Stomach (tissue), 9 donors: ENCODE results near the gene TCF12. TPM values are rescaled to one million over a fixed set of nuclear protein-coding genes. Genes with fewer than 3 reads are reported as not detected.

Source experiments
- DNase-seq, 2 donors: peaks; one replicate each; pipeline versions ENCODE4 v3.0.0 to v3.0.0-alpha.2; 2013 to 2019
- H3K27ac ChIP-seq, 5 donors: fragments of 200-600 bp in 4 of 5; sonication (generic) in 4 of 5; one replicate each; pipeline ENCODE4 v1.5.1; 2013 to 2019; ENCODE audit warnings: mild to moderate bottlenecking in 1 of 5, moderate library complexity in 1 of 5
- H3K27me3 ChIP-seq, 3 donors: fragments of 200-600 bp; sonication (generic); one replicate each; pipeline ENCODE4 v1.5.1; 2017 to 2019; ENCODE audit warnings: mixed run types in 1 of 3
- H3K36me3 ChIP-seq, 4 donors: fragments of 200-600 bp; sonication (generic); 1 replicate in 3 of 4; 2 replicates in 1 of 4; pipeline ENCODE4 v1.5.1; 2016 to 2019
- H3K4me1 ChIP-seq, 4 donors: fragments of 200-600 bp; sonication (generic); one replicate each; pipeline ENCODE4 v1.5.1; 2016 to 2019
- H3K4me3 ChIP-seq, 4 donors: fragments of 200-600 bp; sonication (generic) in 3 of 4; one replicate each; pipeline ENCODE4 v1.5.1; 2016 to 2019; ENCODE audit warnings: mild to moderate bottlenecking in 1 of 4
- H3K9me3 ChIP-seq, 4 donors: fragments of 200-600 bp; sonication (generic); one replicate each; pipeline ENCODE4 v1.5.1; 2016 to 2019
- EP300 ChIP-seq: sonication (generic); formaldehyde crosslinking; IDR thresholded peaks from one replicate; pipeline ENCODE4 v1.6.1; 2017; ENCODE audit warnings: antibody characterized with exemption
- POLR2A ChIP-seq, 4 donors: fragments of 450-650 bp; IDR thresholded peaks; one replicate each; pipeline ENCODE4 v1.6.1; 2016; ENCODE audit warnings: antibody characterized with exemption in 4 of 4, control low read depth in 2 of 4, mild to moderate bottlenecking in 1 of 4, moderate library complexity in 1 of 4
- POLR2AphosphoS5 ChIP-seq, 3 donors: sonication (generic); formaldehyde crosslinking; IDR thresholded peaks; one replicate each; pipeline ENCODE4 v1.6.1; 2016; ENCODE audit warnings: antibody characterized with exemption in 3 of 3
- WGBS, 5 donors: extraction: QIAGEN DNeasy Blood & Tissue Kit in 3 of 5; methylation state at CpG; one replicate each; pipeline versions ENCODE4 v1.1.5 to v1.1.7; 2013 to 2018; 5-methylcytosine and 5-hydroxymethylcytosine counted together
- intact Hi-C: fragments of 100-400 bp; cut with DNase I; formaldehyde crosslinking; loops from one replicate; pipeline ENCODE4 v1.15.1; 2023; ENCODE audit warnings: low total_unique reads
- polyA plus RNA-seq, 3 donors: library from polyadenylated mRNA; stranded (reverse); fragments of 200-250 nt; gene quantifications; one replicate each; pipeline ENCODE4 v1.2.3, GENCODE V29; 2013
- total RNA-seq, 5 donors: library from RNA; depleted of rRNA; stranded (reverse); fragments of >200 nt; gene quantifications; one replicate each; pipeline versions ENCODE4 v1.1.0 to v1.2.3, GENCODE V29; 2014 to 2016
- TF ChIP-seq, protein P1 (sequence below), 7 experiments: fragments of 450-650 bp in 4 of 7; fragments of 200-600 bp in 3 of 7; sonication (generic) in 3 of 7; IDR thresholded peaks; one replicate each; pipeline ENCODE4 v1.5.1; 2016 to 2019; ENCODE audit warnings: antibody characterized with exemption in 7 of 7, control low read depth in 2 of 7, mild to moderate bottlenecking in 1 of 7
- donor health status: healthy with polysubstance abuse.
- donor health status: Bipolar disorder and iron deficiency.
- donor health status: healthy.

Gene TCF12
- total and polyA plus RNA-seq, 8 donors = 11.2 to 462 (median 130) TPM

GRCh38 chr15:57059026-57059660 is 140.7 kb downstream of the TCF12 start:
- H3K36me3 ChIP-seq = no peaks in the 10 kb centered on the region
- intact Hi-C loops = no loop called here
- no peaks in the 10 kb centered on the region for H3K9me3 ChIP-seq
- H3K4me1 ChIP-seq = peaks cover 13 to 39% (median 22%) of the 10 kb centered on the region in 4 donors
- 88 to 96% (median 94%) methylated on average over 2 of the region's 2 CpGs for WGBS, 5 donors
- no peak overlapping the region for H3K27ac ChIP-seq
- TF ChIP-seq POLR2AphosphoS5 (IDR thresholded peaks at IDR 0.05) = no peak
- no peak for TF ChIP-seq EP300
- TF ChIP-seq, protein P1, sequence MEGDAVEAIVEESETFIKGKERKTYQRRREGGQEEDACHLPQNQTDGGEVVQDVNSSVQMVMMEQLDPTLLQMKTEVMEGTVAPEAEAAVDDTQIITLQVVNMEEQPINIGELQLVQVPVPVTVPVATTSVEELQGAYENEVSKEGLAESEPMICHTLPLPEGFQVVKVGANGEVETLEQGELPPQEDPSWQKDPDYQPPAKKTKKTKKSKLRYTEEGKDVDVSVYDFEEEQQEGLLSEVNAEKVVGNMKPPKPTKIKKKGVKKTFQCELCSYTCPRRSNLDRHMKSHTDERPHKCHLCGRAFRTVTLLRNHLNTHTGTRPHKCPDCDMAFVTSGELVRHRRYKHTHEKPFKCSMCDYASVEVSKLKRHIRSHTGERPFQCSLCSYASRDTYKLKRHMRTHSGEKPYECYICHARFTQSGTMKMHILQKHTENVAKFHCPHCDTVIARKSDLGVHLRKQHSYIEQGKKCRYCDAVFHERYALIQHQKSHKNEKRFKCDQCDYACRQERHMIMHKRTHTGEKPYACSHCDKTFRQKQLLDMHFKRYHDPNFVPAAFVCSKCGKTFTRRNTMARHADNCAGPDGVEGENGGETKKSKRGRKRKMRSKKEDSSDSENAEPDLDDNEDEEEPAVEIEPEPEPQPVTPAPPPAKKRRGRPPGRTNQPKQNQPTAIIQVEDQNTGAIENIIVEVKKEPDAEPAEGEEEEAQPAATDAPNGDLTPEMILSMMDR (IDR thresholded peaks at IDR 0.05) = no peak
- TF ChIP-seq POLR2A (IDR thresholded peaks at IDR 0.05) = no peak
- DNase-seq = no peak
- H3K27me3 ChIP-seq = no peaks in the 10 kb centered on the region
- no peak overlapping the region for H3K4me3 ChIP-seq

DNA sequence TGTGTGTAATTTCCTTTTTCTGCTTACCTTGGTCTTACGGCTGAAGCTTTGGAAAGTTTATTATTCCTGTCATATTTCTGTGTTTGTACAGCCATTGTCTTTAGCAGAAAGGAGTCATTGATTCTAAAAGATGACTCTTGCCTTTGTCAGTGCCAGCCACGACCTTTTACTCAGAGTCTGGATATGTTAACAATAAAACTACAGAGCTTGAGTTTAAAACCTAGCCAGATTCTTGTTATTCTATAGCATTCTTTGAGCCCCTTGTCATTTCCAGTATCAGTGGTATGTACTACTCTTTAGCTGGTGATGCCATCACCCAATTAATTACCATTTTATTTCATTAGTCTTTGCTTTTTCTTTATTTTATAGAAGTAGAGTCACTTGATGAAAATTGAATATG is 142.4 kb downstream of the TCF12 start:
- Histone ChIP-seq H3K4me3 (no peak overlapping the region), H3K27ac (no peak overlapping the region), H3K36me3 (no peaks in the 10 kb centered on the region), H3K9me3 (no peaks in the 10 kb centered on the region), H3K4me1 (peaks cover 10 to 25% (median 16%) of the 10 kb centered on the region in 4 donors), H3K27me3 (no peaks in the 10 kb centered on the region)
- TF ChIP-seq POLR2A (IDR thresholded peaks at IDR 0.05) = no peak
- no peak for TF ChIP-seq POLR2AphosphoS5 (IDR thresholded peaks at IDR 0.05)
- TF ChIP-seq, protein P1 (IDR thresholded peaks at IDR 0.05) = no peak
- no peak for TF ChIP-seq EP300
- DNase-seq = no peak
- intact Hi-C loops = no loop called here
- WGBS, 5 donors = 31 to 54% (median 46%) methylated on average over 2 of the region's 2 CpGs

DNA sequence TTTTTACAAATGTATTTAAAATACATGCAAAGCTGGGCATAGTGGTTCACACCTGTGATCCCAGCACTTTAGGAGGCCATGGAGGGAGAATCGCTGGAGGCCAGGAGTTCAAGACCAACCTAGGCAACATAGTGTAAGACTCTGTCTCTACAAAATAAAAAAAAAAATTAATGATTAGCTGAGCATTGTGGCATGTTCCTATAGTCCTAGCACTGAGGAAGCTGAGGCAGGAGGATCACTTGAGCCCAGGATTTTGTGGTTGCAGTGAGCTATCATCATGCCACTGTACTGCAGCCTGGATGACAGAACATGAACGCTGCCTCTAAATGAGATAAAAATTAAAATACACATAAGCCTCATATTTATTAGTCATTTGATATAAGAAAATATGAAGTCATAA is 142.8 kb downstream of the TCF12 start:
- WGBS, 5 donors = 90 to 99% (median 93%) methylated on average over 2 of the region's 2 CpGs
- intact Hi-C loops = no loop called here
- Histone ChIP-seq H3K27me3 (no peaks in the 10 kb centered on the region), H3K27ac (no peak overlapping the region), H3K9me3 (no peaks in the 10 kb centered on the region), H3K36me3 (no peaks in the 10 kb centered on the region), H3K4me3 (no peak overlapping the region), H3K4me1 (peaks cover 10 to 25% (median 16%) of the 10 kb centered on the region in 4 donors)
- TF ChIP-seq, protein P1 (IDR thresholded peaks at IDR 0.05) = no peak
- no peak for TF ChIP-seq POLR2A (IDR thresholded peaks at IDR 0.05)
- no peak for TF ChIP-seq POLR2AphosphoS5 (IDR thresholded peaks at IDR 0.05)
- no peak for TF ChIP-seq EP300
- DNase-seq = no peak

GRCh38 chr15:57061696-57062095 is 143.3 kb downstream of the TCF12 start:
- Histone ChIP-seq H3K4me1 (peaks cover 10 to 25% (median 16%) of the 10 kb centered on the region in 4 donors), H3K4me3 (no peak overlapping the region), H3K27ac (no peak overlapping the region), H3K27me3 (no peaks in the 10 kb centered on the region), H3K36me3 (no peaks in the 10 kb centered on the region), H3K9me3 (no peaks in the 10 kb centered on the region)
- intact Hi-C loops = no loop called here
- 93 to 100% (median 97%) methylated on average over 2 of the region's 2 CpGs for WGBS, 5 donors
- DNase-seq = no peak
- TF ChIP-seq, protein P1 (IDR thresholded peaks at IDR 0.05) = no peak
- no peak for TF ChIP-seq POLR2AphosphoS5 (IDR thresholded peaks at IDR 0.05)
- no peak for TF ChIP-seq POLR2A (IDR thresholded peaks at IDR 0.05)
- TF ChIP-seq EP300 = no peak
